MV-4-11 (cell line): ENCODE data around the gene NCKAP1.
"Not testable (repeated sequence)": the region's sequence is repeated elsewhere in the genome, so short reads cannot be mapped to it uniquely, and the experiment has no call there.

Source experiments
- DNase-seq: peaks from one replicate; lab custom pipeline; 2025; lab: John Stamatoyannopoulos, UW

Gene NCKAP1

DNA sequence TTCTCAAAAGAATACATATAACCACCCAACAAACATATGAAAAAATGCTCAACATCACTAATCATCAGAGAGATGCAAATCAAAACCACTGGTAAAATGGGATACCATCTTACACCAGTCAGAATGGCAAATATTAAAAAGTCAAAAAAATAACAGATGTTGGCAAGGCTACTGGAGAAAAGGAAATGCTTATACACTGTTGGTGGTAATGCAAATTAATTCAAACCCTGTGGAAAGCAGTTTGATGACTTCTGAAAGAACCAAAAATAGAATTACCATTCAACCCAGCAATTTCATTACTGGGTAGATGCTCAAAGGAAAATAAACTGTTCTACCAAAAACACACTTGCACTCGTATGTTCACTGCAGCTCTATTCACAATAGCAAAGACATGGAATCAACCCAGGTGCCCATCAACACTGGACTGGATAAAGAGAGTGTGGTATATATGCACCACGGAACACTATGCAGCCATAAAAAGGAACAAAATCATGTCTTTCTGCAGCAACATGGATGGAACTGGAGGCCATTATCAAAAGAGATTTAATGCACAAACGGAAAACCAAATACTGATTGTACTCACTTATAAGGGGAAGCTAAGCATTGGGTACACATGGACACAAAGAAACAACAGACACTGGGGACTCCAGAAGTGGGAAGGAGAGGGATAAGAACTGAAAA is 38.8 kb downstream of the NCKAP1 start:
- no peak for DNase-seq

DNA sequence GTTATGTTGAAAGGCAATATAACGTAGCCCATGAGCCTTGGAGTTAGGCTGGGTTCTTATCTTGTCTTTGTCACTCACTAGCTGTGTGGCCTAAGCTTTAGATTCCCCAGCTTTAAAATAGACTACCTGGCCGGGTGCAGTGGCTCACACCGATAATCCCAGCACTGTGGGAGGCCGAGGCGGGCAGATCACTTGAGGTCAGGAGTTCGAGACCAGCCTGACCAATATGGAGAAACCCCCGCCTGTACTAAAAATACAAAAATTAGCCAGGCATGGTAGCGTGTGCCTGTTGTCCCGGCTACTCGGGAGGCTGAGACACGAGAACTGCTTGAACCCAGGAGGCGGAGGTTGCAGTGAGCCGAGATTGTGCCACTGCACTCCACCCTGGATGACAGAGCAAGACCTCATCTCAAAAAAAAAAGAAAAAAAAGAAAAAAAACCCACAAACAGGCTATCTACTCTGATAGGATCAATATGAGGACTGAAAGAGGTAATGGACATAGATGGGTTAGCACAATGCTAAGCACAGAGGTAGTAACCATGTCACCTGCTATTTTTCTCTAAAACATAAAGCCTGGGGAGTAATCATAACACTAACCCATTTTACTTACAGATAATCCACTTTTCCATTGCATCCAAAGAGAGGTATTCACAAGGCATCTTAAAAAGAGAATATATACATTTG is 43.9 kb downstream of the NCKAP1 start:
- no peak for DNase-seq

DNA sequence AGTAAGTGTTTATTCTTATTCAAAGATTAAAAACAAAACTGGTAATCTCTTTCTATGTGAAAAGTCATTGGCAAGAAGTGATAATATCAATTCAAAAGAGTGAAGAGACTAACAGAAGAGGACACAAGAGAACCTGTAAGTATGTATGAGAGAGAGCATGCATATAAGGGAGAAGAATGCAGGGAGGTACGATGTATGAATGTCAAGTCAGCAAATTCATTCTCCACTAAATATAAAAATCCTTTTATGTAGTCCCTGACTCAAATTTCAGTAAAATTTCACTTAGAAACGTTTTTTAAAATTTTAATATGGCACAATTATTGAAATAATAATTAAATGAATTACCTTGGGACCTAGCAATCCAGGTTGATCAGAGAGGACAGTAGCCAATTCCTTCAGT is 55.3 kb downstream of the NCKAP1 start:
- no peak for DNase-seq

DNA sequence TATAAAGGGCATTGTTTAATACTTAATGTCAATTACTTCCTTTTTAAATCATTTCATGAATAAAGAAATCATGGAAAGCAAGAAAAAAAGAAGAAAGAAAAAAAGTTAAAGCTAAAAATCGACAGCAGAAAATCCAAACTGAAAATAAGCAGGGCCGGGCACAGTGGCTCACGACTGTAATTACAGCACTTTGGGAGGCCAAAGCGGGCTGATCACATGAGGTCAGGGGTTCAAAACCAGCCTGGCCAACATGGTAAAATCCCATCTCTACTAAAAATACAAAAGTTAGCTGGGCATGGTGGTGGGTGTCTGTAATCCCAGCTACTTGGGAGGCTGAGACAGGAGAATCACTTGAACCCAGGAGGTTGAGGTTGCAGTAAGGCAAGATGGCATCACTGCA is 56.8 kb downstream of the NCKAP1 start:
- DNase-seq: not testable (repeated sequence)

DNA sequence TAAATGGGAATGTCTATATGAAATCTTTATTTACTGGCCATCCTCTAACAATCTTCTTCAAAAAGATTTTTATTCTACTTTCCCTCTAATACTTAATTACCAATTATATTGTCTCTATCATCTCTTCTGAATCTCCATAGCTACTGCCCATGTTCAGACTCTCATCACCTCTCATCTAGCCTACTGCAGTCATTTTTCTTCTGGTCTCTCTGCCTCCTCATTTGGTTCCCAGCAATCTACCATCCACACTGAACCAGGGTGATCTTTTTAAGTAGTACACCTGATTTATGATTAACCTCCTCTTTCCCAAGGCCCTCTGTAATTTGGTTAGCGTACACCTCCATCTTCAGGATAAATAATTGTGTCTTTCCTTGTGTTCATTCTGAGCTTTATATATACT is 57.6 kb downstream of the NCKAP1 start:
- DNase-seq: no peak

DNA sequence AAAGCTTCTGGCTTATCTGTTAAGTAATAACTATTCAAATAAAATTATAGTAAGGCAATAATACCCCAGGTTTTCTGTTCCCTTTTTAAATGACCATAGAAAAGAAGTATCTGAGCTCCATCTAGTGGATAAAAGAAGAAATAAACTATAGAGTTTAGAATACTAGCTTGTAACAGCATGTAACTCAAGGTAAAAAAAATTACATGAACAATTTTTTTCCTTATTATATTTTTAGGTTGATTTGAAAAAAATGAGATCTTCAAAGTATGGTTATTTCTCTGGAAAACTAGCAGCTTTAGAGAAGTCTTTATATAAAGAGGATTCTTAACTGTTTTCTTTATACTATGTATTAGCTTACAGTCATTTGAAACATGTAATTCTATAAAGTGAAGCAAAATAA is 58.1 kb downstream of the NCKAP1 start:
- DNase-seq: peak; percentile 41

DNA sequence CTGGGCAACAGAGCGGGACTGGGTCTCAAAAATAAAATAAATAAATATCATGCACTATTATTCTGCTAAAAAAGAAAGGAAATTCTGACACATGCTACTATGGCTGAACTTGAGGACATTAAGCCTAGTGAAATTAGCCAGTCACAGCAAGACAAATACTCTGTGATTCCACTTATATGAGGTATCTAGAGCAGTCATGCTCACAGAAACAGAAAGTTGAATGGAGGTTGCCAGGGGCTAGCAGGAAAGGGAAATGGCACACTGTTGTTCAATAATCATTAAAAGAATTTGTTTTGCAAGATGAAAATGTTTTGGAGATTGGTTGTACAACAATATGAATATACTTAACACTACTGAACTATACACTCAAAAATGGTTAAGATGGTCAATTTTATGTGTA is 60.8 kb downstream of the NCKAP1 start:
- DNase-seq: no peak

DNA sequence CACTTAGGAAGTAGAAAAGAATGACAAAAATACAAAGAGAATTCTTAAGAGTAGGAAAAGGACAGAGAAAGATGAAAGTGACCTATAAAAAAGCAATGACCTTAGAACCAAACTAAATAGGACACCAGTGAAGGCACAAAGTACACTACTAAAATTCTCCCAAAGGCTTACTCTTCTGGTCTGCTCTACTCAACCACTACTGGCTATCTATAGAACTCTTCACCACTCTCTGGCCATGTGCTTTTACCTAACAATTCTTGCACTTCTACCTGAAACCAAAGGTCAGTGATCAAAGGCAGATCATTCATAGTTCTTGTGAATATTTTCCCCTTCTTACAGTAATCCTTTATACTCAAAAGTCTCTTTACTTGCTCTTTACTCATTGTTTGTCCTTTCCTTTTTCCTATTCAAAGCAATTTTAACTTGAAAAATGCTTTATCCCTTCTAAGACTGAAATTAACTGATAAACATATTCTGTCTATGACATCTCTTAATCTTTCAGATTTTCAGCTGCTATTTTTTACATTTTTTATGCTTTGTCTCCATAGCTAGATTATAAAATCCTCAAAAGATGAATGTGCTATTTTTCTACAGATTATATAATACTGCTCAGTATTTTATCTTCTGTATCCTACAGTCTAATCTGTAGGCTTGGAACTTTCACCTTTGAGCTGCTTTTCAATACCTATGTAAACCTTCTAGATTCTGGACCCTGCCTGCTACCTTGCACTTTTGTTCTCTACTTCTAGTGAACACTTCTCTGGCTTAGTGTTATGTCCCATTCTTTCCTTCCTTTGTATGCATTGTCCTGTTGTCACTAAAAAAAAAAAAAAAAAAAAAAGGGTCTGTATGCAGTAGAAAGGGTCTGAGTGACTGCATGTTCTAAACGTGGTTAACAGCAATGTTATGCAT is 64.6 kb downstream of the NCKAP1 start:
- DNase-seq: no peak

DNA sequence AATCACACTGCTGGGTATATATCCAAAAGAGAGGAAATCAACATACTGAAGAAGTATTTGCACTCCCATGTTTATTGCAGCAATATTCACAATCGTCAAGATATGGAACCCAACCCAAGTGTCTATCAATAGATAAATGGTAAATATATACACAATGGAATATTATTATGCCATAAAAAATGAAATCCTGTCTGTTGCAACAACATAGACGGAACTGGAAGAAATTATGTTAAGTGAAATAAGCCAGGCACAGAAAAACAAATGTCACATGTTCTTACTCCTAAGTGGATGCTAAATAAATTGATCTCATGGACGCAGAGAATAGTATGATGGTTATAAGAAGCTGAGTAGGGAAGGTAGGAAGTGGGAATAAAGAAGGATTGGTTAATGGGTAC is 65.7 kb downstream of the NCKAP1 start:
- DNase-seq: no peak

DNA sequence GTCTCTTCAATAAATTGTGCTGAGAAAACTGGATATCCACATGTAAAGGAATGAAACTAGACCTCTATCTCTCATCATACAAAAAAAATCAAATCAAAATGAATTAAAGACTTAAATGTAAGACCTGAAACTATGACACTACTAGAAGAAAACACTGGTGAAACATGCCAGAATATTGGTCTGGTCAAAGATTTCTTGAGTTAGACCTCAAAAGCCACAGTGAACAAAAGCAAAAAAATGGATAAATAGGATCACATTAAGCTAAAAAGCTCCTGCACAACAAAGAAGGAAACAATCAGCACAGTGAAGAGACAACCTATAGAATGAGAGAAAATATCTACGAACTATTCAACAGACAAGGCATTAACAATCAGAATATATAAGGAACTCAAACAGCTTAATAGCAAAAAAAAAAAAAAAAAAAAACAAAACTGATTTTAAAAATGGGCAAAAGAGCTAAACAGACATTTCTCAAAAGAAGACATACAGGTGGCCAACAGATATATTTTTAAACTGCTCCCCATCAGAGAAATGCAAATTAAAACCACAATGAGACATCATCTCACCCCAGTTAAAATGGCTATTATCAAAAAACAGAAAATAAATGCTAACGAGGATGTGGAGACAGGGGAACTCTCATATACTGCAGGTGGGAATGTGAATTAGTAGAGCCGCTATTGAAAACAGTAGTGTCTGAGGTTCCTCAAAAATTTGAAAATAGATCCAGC is 66.3 kb downstream of the NCKAP1 start:
- DNase-seq: no peak

DNA sequence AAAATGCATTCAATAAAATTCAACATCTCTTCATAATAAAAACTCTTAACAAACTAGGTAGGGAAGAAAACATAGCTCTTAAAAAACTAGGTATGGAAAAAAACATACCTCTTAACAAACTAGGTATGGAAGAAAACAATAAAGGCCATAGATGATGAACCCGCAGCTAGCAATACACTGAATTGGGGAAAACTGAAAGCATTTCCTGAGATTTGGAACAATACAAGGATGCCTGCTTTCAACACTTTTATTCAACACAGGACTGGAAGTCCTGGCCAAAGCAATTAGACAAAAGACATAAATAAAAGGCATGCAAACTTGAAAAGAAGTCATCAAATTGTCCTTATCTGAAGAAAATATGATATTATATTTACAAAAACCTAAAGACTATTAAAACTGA is 67.8 kb downstream of the NCKAP1 start:
- DNase-seq: no peak

DNA sequence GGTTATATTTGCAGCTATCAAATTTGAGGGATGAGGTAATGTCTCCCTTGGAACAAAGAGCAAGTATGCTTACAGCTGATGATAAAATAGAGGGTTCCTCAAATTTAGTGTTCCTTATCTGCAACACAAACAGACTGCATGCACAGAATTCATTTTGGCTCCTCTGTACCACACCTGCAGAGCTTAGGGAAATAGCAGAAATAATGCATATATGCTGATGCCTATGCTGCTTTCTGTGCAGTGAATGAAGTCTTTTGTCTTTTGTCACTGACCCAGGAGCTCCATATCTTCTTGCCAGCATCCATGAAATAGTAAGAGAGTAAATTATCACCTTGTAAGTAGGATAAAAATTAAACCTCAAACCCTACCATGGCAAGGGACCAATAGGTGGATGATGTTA is 69.8 kb downstream of the NCKAP1 start:
- no peak for DNase-seq

DNA sequence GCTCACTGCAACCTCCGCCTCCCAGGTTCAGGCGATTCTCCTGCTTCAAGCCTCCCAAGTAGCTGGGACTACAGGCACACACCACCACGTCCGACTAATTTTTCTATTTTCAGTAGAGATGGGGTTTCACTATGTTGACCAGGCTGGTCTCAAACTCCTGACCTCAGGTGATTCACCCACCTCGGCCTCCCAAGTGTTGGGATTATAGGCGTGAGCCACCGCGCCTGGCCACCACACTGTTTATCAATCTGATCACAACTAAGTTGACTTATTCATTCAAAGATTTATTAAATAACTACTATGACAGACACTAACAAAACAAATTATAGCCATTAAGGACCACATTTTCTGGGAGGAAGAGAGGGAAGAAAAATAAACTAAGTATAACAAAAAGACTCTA is 71.9 kb downstream of the NCKAP1 start:
- not testable (repeated sequence) for DNase-seq

DNA sequence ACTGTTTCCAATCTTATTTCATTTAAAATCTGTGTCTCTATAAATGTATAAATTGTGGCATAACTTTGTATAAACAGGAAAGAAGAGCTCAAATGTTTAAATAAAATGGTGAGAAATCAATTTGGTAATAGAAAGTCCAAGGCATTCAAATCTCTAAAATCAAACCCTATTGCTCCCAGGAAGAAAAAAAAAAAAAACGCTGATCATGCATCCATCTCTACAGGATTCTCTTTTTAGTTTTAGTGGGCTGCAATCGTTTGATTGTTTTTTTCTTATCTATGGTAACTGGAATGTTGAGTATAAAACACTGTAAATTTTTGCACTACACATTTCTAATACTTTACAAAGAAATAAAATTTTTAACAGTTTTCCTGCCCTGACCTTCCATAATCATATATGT is 75.6 kb downstream of the NCKAP1 start:
- DNase-seq: no peak

DNA sequence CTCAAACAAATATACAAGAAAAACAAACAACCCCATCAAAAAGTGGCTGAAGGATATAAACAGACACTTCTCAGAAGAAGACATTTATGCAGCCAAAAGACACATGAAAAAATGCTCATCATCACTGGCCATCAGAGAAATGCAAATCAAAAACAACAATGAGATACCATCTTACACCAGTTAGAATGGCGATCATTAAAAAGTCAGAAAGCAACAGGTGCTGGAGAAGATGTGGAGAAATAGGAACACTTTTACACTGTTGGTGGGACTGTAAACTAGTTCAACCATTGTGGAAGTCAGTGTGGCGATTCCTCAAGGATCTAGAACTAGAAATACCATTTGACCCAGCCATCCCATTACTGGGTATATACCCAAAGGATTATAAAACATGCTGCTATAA is 77.4 kb downstream of the NCKAP1 start:
- not testable (repeated sequence) for DNase-seq

DNA sequence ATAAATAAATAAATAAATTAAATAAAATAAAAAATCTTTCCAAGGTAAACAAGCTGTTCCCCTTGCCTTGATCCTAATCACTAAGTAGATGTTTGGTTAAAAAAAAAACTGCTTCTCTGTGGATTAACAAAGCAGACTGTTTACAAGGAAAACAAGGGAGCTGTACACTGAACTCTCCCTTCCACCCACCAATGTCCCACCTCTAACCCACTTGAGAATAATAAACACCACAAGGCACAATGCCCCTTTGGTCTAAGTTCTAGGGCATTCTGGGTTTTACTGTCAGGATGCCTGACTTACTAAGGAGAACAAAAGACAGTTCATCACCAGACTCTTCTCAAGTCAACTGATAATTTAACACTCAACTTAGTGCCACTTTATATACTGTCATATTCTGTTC is 83.5 kb downstream of the NCKAP1 start:
- DNase-seq: no peak

DNA sequence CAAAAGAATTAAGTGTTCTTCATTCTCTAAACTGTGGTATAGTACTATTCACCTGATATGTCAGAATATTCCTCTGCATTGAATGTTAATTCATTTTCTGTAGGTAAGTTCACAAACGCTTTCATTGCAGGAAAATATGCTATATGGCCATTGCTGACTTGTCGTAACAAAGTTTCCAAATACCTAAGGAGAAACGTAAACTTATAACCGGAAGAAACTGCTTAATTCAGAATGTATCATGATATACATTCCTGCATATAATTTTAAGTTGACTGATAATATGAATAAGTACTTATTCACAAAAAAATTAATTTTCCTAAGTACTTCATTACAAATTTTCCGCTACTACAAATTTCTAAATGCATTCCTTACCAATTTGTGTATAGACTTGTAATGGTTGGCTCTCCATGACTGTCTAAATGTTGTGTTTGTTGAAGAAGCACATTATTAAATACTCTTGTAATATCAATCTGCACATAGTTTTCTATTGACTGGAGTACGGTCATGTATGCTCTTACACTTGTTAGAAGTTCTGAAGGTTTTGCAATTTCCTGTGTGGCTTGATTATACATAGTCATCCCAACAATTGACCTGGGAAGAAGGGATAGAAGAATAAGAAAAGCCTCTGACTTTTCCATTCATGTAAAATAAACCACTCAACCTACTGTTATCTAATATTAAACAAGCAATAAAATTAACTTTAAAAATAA is 85.4 kb downstream of the NCKAP1 start:
- no peak for DNase-seq

DNA sequence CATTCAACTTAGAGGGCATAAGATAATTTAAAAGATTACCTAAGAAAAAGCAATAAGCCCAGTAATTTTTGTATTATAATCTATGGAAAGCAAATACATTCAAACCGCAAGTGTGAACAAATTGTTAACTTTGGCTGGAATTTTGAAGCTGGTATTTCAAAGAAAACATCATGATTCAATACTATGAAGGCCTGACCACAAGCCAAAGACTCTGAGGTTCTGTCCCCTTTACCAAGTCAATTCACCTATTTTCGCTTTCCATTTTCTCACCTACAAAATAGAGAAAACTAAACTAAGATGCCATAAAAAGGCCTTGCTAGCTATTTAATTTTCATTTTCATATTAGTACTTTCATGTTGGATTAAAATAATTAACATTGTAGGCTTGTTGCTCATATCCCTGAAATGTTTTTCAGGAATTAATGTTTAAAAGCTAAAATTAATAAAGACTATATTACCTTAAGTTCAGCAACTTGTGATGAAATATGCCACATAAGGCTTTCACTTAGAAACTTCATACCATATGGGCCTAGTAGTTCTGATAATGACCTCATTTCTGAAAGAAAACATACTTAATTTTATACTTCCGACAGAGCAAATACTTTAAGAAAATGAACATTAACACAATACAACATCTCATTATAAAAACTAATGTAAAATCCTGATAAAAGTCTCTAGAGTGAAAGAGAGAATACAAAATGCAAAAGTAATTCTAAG is 86.2 kb downstream of the NCKAP1 start:
- no peak for DNase-seq

DNA sequence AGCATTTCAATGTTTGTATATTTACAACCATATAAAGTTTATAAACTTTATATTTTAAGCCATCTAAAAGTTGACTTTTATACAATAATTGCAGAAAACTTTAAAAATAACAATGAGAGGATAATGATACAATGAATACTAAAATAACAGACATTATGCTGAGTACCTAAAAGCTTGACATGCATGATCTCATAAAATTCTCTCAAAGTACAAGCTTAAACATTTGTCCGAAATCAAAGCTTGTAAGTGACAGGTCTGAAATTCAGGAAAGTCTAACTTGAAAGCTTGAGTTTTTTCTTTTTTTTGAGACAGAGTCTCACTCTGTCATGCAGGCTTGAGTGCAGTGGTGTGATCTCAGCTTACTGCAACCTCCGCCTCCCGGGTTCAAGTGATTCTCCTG is 87.7 kb downstream of the NCKAP1 start:
- no peak for DNase-seq

DNA sequence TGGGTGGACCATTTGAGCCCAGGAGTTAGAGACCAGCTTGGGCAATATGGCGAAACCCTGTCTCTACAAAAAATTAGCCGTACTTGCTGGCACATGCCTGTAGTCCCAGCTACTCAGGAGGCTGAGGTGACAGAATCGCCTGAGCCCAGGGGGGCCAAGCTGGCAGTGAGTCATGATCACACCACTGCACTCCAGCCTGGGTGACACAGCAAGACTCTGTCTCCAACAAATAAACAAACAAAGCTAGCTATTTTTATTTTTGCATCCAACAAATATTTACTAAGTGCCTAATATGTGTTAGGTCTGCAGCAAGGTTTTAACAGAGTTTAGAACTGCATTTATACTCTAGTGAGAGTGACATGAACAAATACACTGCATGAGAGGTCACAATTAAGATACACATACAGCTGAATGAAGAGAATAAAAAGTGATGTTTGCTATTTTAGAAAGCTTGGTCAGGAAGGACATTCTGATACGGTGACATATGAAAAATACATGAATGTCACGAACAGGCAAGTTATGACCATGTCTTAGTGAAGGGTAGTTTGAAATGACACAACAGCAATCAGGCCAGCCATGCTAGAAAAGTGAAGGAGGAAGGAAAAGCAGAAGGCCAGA is 88.6 kb downstream of the NCKAP1 start:
- no peak for DNase-seq

DNA sequence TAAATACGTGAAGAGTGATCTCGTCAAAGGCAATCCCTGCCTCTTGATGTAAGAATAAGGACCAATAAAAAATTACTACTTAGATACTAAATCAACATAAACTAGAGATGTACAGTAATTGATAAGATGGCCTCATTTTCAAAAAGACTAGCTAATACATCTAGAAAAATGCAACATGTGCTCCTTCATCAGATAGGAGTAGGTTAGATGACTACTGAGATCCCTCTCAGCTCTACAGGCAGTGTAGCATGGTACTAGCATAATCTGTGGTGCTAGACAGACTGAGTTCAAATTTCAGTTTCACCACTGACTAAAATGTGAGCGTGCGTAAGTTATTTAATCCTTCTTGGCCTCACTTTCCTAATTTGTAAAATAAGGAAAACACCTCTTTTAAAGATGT is 89.2 kb downstream of the NCKAP1 start:
- no peak for DNase-seq
